Central memory CD4-positive, alpha-beta T cell (primary cell): ENCODE results near the gene PLEKHA3.
"Not testable (repeated sequence)": the region's sequence is repeated elsewhere in the genome, so short reads cannot be mapped to it uniquely, and the experiment has no call there.

ENCODE experiments used
- DNase-seq: peaks from one replicate; pipeline ENCODE4 v3.0.0; 2022
- total RNA-seq, 3 experiments: gene quantifications; one replicate each; lab custom pipeline; 2026; lab: John Stamatoyannopoulos, UW

PLEKHA3 gene
- 34.1 to 58.0 (median 49.9) reads per million in 3 experiments for total RNA-seq

GRCh38 chr2:178480227-178481181, at the start of gene PLEKHA3:
PLEKHA3 (plus strand) TSS chr2:178480457; CDS start chr2:178480870, 413 bp downstream.
- peak; percentile 73 for DNase-seq

GRCh38 chr2:178436662-178437061, 43.6 kb upstream of the PLEKHA3 start:
- no peak for DNase-seq

GRCh38 chr2:178441426-178441825, 38.8 kb upstream of the PLEKHA3 start:
- no peak for DNase-seq

- no peak for DNase-seq
Measured at GRCh38 chr2:178448968-178449661, 31.1 kb upstream of the PLEKHA3 start.

GRCh38 chr2:178449700-178450523, 30.3 kb upstream of the PLEKHA3 start:
- DNase-seq, result no peak

- DNase-seq, result peak; percentile 85
Measured at GRCh38 chr2:178450524-178450773, 29.8 kb upstream of the PLEKHA3 start.

- peak; percentile 94 for DNase-seq
Measured at GRCh38 chr2:178450774-178451525, 29.3 kb upstream of the PLEKHA3 start, which contains the start of the genes PJVK and PRKRA. PJVK (plus strand) TSS chr2:178451378; CDS start chr2:178453410, 2,032 bp downstream. PRKRA (minus strand) TSS chr2:178451175; CDS start chr2:178451030, 145 bp downstream.

GRCh38 chr2:178452334-178452733, 27.9 kb upstream of the PLEKHA3 start:
- no peak for DNase-seq

- DNase-seq, result no peak
Measured at GRCh38 chr2:178452870-178453269, 27.4 kb upstream of the PLEKHA3 start.

- DNase-seq, result no peak
Measured at GRCh38 chr2:178455947-178456346, 24.3 kb upstream of the PLEKHA3 start.

- no peak for DNase-seq
Measured at GRCh38 chr2:178457390-178457886, 22.8 kb upstream of the PLEKHA3 start.

GRCh38 chr2:178469219-178469849, 10.9 kb upstream of the PLEKHA3 start:
- no peak for DNase-seq

GRCh38 chr2:178471313-178471712, 8.9 kb upstream of the PLEKHA3 start:
- DNase-seq, result not testable (repeated sequence)

GRCh38 chr2:178473373-178473772, 6.9 kb upstream of the PLEKHA3 start:
- DNase-seq, result no peak

- no peak for DNase-seq
Measured at GRCh38 chr2:178473931-178474330, 6.3 kb upstream of the PLEKHA3 start.

- no peak for DNase-seq
Measured at GRCh38 chr2:178474560-178474959, 5.7 kb upstream of the PLEKHA3 start.

GRCh38 chr2:178476477-178476876, 3.8 kb upstream of the PLEKHA3 start:
- DNase-seq, result no peak

- no peak for DNase-seq
Measured at GRCh38 chr2:178477443-178478129, 2.7 kb upstream of the PLEKHA3 start.

GRCh38 chr2:178478130-178478438, 2.2 kb upstream of the PLEKHA3 start:
- DNase-seq, result no peak

GRCh38 chr2:178478439-178479274, 1.6 kb upstream of the PLEKHA3 start, which contains the start of gene FKBP7:
FKBP7 (minus strand) TSS chr2:178478600; CDS start chr2:178478499, 101 bp downstream.
- peak; percentile 80 for DNase-seq
